K562 (cell line): ENCODE results near the gene MYO1D. TPM values are rescaled to one million over a fixed set of nuclear protein-coding genes. Genes with fewer than 3 reads are reported as not detected.

Experiments used
- ATAC-seq: fragments of 200-7000 bp; cut with Tn5 transposase; 3 replicates; pipeline ENCODE4 v1.9.1; 2020; ENCODE audit warnings: moderate library complexity
- BruUV-seq: library from RNA; stranded (reverse); fragments of 400-500 nt; replicated peaks from 2 replicates; lab custom pipeline; 2021; lab: Mats Ljungman, UMichigan
- CTCF ChIA-PET: fragments of 300-600 bp; formaldehyde crosslinking; extraction: SDS; loops from one replicate; lab custom pipeline; 2021; ENCODE audit warnings: low intra/inter-chr PET ratio; lab: Yijun Ruan, JAX
- POLR2A ChIA-PET: fragments of 300-600, 350-650 bp; sonication (Branson Sonifier 250); formaldehyde crosslinking; extraction: SDS; loops from one replicate; lab custom pipeline; 2021; ENCODE audit warnings: antibody characterized with exemption, inconsistent platforms; lab: Yijun Ruan, JAX
- DNase-seq, 4 experiments: peaks; one replicate each; pipeline versions ENCODE4 v3.0.0 to v3.0.0-alpha.2; 2011 to 2018; ENCODE audit warnings: low spot score in 3 of 4, mixed read lengths in 3 of 4; ENCODE audit errors: extremely low read depth in 1 of 4
- FAIRE-seq: peaks from 2 replicates; lab custom pipeline; 2011; peaks lifted over from hg19 to GRCh38; lab: Jason Lieb, UNC
- H2AFZ ChIP-seq: 2 replicates; pipeline ENCODE4 v1.6.0; 2011; ENCODE audit warnings: low read depth, low read length, control low read depth, inconsistent platforms
- H3K27ac ChIP-seq: fragments of 200-600 bp; 3 replicates; pipeline ENCODE4 v1.8.0; 2011; ENCODE audit warnings: low read depth, mild to moderate bottlenecking, control low read depth, inconsistent platforms, low read length, moderate library complexity, mixed read lengths; ENCODE audit errors: extremely low read depth
- H3K27me3 ChIP-seq, 2 experiments: fragments of 300-600 bp in 1 of 2; 2 replicates in 1 of 2; 3 replicates in 1 of 2; pipeline versions ENCODE4 v1.6.0 to v1.8.0; 2011; ENCODE audit warnings: inconsistent platforms in 2 of 2, low read length in 2 of 2, mild to moderate bottlenecking in 1 of 2, mixed read lengths in 1 of 2, moderate library complexity in 1 of 2; ENCODE audit not compliant: control insufficient read depth in 2 of 2, insufficient read depth in 2 of 2
- H3K36me3 ChIP-seq: fragments of 300-600 bp; 3 replicates; pipeline ENCODE4 v1.8.0; 2011; ENCODE audit warnings: mild to moderate bottlenecking, low read length, inconsistent platforms; ENCODE audit not compliant: control insufficient read depth, insufficient read depth
- H3K4me1 ChIP-seq, 2 experiments: fragments of 200-600 bp in 1 of 2; replicated peaks in 1 of 2; 2 replicates in 1 of 2; 3 replicates in 1 of 2; pipeline versions ENCODE4 v1.5.1 to v1.8.0; 2011; ENCODE audit warnings: inconsistent platforms in 2 of 2, low read length in 2 of 2, mild to moderate bottlenecking in 1 of 2, mixed read lengths in 1 of 2, moderate library complexity in 1 of 2; ENCODE audit not compliant: control insufficient read depth in 2 of 2, insufficient read depth in 2 of 2
- H3K4me2 ChIP-seq: 2 replicates; pipeline ENCODE4 v1.6.1; 2011; ENCODE audit warnings: low read length, control low read depth, inconsistent platforms, mixed read lengths; ENCODE audit not compliant: insufficient read depth
- H3K4me3 ChIP-seq: fragments of 200-600 bp; sonication (generic), shearing (Covaris generic); 2 replicates; pipeline ENCODE4 v1.5.1; 2016; ENCODE audit warnings: control low read depth, inconsistent platforms
- H3K79me2 ChIP-seq: fragments of 200-600 bp; 3 replicates; pipeline ENCODE4 v1.8.0; 2011; ENCODE audit warnings: low read length, inconsistent platforms; ENCODE audit not compliant: control insufficient read depth, insufficient read depth
- H3K9ac ChIP-seq, 2 experiments: 2 replicates each; pipeline versions ENCODE4 v1.6.0 to v1.6.1; 2011; ENCODE audit warnings: low read depth in 2 of 2, low read length in 2 of 2, control low read depth in 1 of 2, inconsistent platforms in 1 of 2, mild to moderate bottlenecking in 1 of 2, mixed read lengths in 1 of 2; ENCODE audit not compliant: insufficient read depth in 1 of 2
- H3K9me1 ChIP-seq: one replicate; pipeline ENCODE4 v1.6.0; 2011; ENCODE audit warnings: inconsistent platforms, mild to moderate bottlenecking, low read length, moderate library complexity; ENCODE audit not compliant: control insufficient read depth, insufficient read depth
- H3K9me3 ChIP-seq: replicated peaks from 2 replicates; pipeline ENCODE4 v1.5.1; 2011; ENCODE audit warnings: low read depth, low read length, inconsistent platforms; ENCODE audit not compliant: control insufficient read depth, insufficient read depth
- H4K20me1 ChIP-seq: replicated peaks from 2 replicates; pipeline ENCODE4 v1.6.1; 2011; ENCODE audit warnings: low read length, inconsistent platforms, mixed read lengths; ENCODE audit not compliant: control insufficient read depth, insufficient read depth
- ARID1B ChIP-seq: fragments of 450-650 bp; IDR thresholded peaks from 2 replicates; pipeline ENCODE4 v1.6.1; 2016; ENCODE audit warnings: antibody characterized with exemption, mild to moderate bottlenecking, inconsistent platforms
- BHLHE40 ChIP-seq: IDR thresholded peaks from 2 replicates; pipeline ENCODE4 v1.6.1; 2011; ENCODE audit warnings: low read length, improper control_type of control experiment
- CAMTA2 ChIP-seq: fragments of 250-450 bp; sonication (Bioruptor Pico); conservative IDR thresholded peaks from 2 replicates; pipeline ENCODE4 v1.5.1; 2022
- COPS2 ChIP-seq: fragments of 450-650 bp; conservative IDR thresholded peaks from 2 replicates; pipeline ENCODE4 v1.6.1; 2016; ENCODE audit warnings: mild to moderate bottlenecking, moderate library complexity
- HNRNPLL ChIP-seq: fragments of 200-400 bp; formaldehyde crosslinking; IDR thresholded peaks from 2 replicates; pipeline ENCODE4 v1.6.1; 2017; ENCODE audit warnings: low read length, low read depth, mild to moderate bottlenecking; ENCODE audit not compliant: poor library complexity, severe bottlenecking
- KDM1A ChIP-seq, 2 experiments: fragments of 450-650 bp; IDR thresholded peaks; 2 replicates each; pipeline ENCODE4 v1.6.1; 2016; ENCODE audit warnings: mild to moderate bottlenecking in 2 of 2
- KLF10 ChIP-seq: fragments of 250-450 bp; sonication (Bioruptor Pico); IDR thresholded peaks from 2 replicates; pipeline ENCODE4 v1.6.1; 2021; ENCODE audit warnings: matching md5 sums
- MAFG ChIP-seq: fragments of 450-650 bp; conservative IDR thresholded peaks from 2 replicates; pipeline ENCODE4 v1.6.1; 2016; ENCODE audit warnings: missing genetic modification characterization, missing compliant biosample characterization
- RAD51 ChIP-seq: fragments of 450-650 bp; IDR thresholded peaks from 2 replicates; pipeline ENCODE4 v1.7.1; 2016; ENCODE audit warnings: low read depth, mild to moderate bottlenecking, borderline replicate concordance
- RCOR1 ChIP-seq, 2 experiments: IDR thresholded peaks; 2 replicates each; pipeline ENCODE4 v1.6.1; 2012; ENCODE audit warnings: low read depth in 2 of 2, low read length in 2 of 2, borderline replicate concordance in 1 of 2, improper control_type of control experiment in 1 of 2
- RFX1 ChIP-seq: fragments of 450-650 bp; IDR thresholded peaks from 2 replicates; pipeline ENCODE4 v1.6.1; 2016; ENCODE audit warnings: mild to moderate bottlenecking, moderate library complexity
- TCF7L2 ChIP-seq: fragments of 150-350 bp; IDR thresholded peaks from 2 replicates; pipeline ENCODE4 v1.6.1; 2016; ENCODE audit warnings: low read depth, mild to moderate bottlenecking, low read length, moderate library complexity
- TOE1 ChIP-seq, 2 experiments: fragments of 450-650 bp in 1 of 2; sonication (generic) in 1 of 2; formaldehyde crosslinking in 1 of 2; IDR thresholded peaks; 2 replicates each; pipeline versions ENCODE4 v1.7.1 to v1.8.0; 2016 to 2022; ENCODE audit warnings: borderline replicate concordance in 2 of 2, mild to moderate bottlenecking in 2 of 2, antibody characterized with exemption in 1 of 2, inconsistent platforms in 1 of 2, low read depth in 1 of 2, missing genetic modification reagents in 1 of 2, moderate library complexity in 1 of 2
- TRIM24 ChIP-seq, 2 experiments: fragments of 450-650 bp; IDR thresholded peaks; 2 replicates each; pipeline ENCODE4 v1.6.1; 2016
- XRCC4 ChIP-seq: IDR thresholded peaks from one replicate; pipeline ENCODE4 v1.6.1; 2011; ENCODE audit not compliant: insufficient read depth, insufficient read length; ENCODE audit errors: extremely low read depth
- ZNF316 ChIP-seq: fragments of 450-650 bp; IDR thresholded peaks from 2 replicates; pipeline ENCODE4 v1.6.1; 2016
- WGBS: fragments of 100-300 bp; shearing (Covaris generic); methylation state at CpG from one replicate; pipeline ENCODE4 v1.1.6; 2016; ENCODE audit warnings: low coverage, mixed read lengths; ENCODE audit not compliant: insufficient coverage; ENCODE audit errors: missing lambda C conversion rate; 5-methylcytosine and 5-hydroxymethylcytosine counted together
- in situ Hi-C: fragments of 300-500 bp; cut with MboI; formaldehyde crosslinking; loops from 4 replicates; pipeline ENCODE4 v1.15.0; 2018; ENCODE audit warnings: inconsistent platforms, mixed read lengths
- intact Hi-C: fragments of 100-400 bp; cut with micrococcal nuclease; formaldehyde crosslinking; loops from 2 replicates; pipeline ENCODE4 v1.14.2; 2022
- polyA plus RNA-seq, 8 experiments: library from polyadenylated mRNA; depleted of rRNA in 4 of 8; stranded (reverse) in 5 of 8; unstranded in 3 of 8; fragments of >200 nt; fragmentation: Nextera tagmentation in 2 of 8; fragmentation: Illumina TruSeq in 1 of 8; extraction: Ambion mirVana in 2 of 8; extraction: Trizol in 1 of 8; gene quantifications; 2 replicates each; pipeline versions ENCODE4 v1.2.1 to v1.2.3, GENCODE V29; 2011 to 2014; ENCODE audit warnings: inconsistent platforms in 1 of 8, missing spikeins in 1 of 8
- total RNA-seq, 7 experiments: library from RNA; depleted of rRNA in 6 of 7; stranded (reverse); fragments of >200 nt in 6 of 7; fragmentation: Illumina TruSeq in 2 of 7; extraction: Trizol in 2 of 7; gene quantifications; 2 replicates each; pipeline versions ENCODE4 v1.2.1 to v1.2.3, GENCODE V29; 2011 to 2021; ENCODE audit warnings: low replicate concordance in 1 of 7
- TF ChIP-seq, protein P1 (sequence below), 2 experiments: fragments of 450-650 bp in 1 of 2; sonication (generic) in 1 of 2; formaldehyde crosslinking in 1 of 2; IDR thresholded peaks in 1 of 2; conservative IDR thresholded peaks in 1 of 2; 2 replicates each; pipeline versions ENCODE4 v1.6.1 to v1.8.1; 2016 to 2023; ENCODE audit warnings: mild to moderate bottlenecking in 2 of 2, moderate library complexity in 2 of 2, inconsistent platforms in 1 of 2, missing genetic modification reagents in 1 of 2
- TF ChIP-seq, protein P2 (sequence below): fragments of 250-450 bp; sonication (Bioruptor Pico); IDR thresholded peaks from 2 replicates; pipeline ENCODE4 v1.4.0; 2020; ENCODE audit warnings: mild to moderate bottlenecking, moderate library complexity
- TF ChIP-seq, protein P3 (sequence below): fragments of 450-650 bp; formaldehyde crosslinking; IDR thresholded peaks from 2 replicates; pipeline ENCODE4 v1.4.0; 2020; ENCODE audit warnings: mild to moderate bottlenecking, mixed read lengths

MYO1D gene
- total and polyA plus RNA-seq, 9 of the 15 experiments (the other 6 are each of a cell fraction or from before 2014, with no cell fraction given): 2.1 to 71.2 (median 45.4) TPM

DNA sequence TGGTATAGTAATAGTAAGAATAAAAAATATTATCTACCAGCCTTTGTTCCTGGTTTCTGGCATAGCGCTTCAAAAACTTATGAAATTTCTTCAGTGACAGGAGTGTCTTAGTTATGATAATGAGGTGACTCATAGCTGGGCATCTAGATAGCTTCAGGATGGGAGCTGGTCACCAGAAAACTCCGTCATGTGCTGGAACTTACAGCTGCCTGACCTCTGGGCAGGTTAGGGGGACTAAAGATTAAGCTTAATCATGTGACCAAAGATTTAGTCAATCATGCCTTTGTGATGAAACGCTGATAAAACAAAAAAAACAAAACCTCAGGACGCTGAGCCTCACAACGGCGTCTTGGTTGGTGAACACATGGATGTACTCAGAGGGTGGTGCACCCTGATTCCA lies 154.2 kb downstream of the MYO1D start:
- Histone ChIP-seq H3K9me1 (no peaks in the 10 kb centered on the region), H3K27ac (peak overlapping the region; percentile 45; the same call in 2 of the 3 replicates), H3K36me3 (peaks cover 32% of the 10 kb centered on the region), H2AFZ (no peak overlapping the region), H3K79me2 (no peaks in the 10 kb centered on the region), H4K20me1 (no peaks in the 10 kb centered on the region), H3K27me3 (no peaks in the 10 kb centered on the region), H3K9ac (no peak overlapping the region), H3K9me3 (peaks cover 3% of the 10 kb centered on the region; the same call in 1 of the 2 replicates), H3K4me3 (no peak overlapping the region), H3K4me1 (peaks cover 0 to 14% of the 10 kb centered on the region in 2 experiments; a peak in 3 of 5 replicates), H3K4me2 (no peak overlapping the region)
- intact Hi-C loops (no loop called here), in situ Hi-C loops (no loop called here)
- WGBS: 29% methylated on average over 6 of the region's 6 CpGs
- FAIRE-seq (no peak), ATAC-seq (peak; percentile 70), DNase-seq (peak in 3 of 4 experiments; percentile 21 to 55 (median 23))
- no TSS peak for BruUV-seq
- POLR2A ChIA-PET: interaction anchor here (0.7 to 2.0 kb wide), 4 partner anchors 10 to 147 kb away, joined by 3 to 5 read pairs (median 4); no protein-coding TSS in a partner anchor
- CTCF ChIA-PET: no interaction called here
- peak; percentile 36; the same call in 1 of the 2 replicates for TF ChIP-seq MAFG (tag)
- peak; percentile 53 for TF ChIP-seq ARID1B
- TF ChIP-seq TCF7L2: no peak
- peak; percentile 34 to 39; a peak in 1 of 4 replicates for TF ChIP-seq TRIM24 (IDR thresholded peaks at IDR 0.05)
- TF ChIP-seq, protein P1, sequence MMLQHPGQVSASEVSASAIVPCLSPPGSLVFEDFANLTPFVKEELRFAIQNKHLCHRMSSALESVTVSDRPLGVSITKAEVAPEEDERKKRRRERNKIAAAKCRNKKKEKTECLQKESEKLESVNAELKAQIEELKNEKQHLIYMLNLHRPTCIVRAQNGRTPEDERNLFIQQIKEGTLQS (IDR thresholded peaks at IDR 0.05): peak; percentile 83
- TF ChIP-seq, protein P1 (CRISPR knock-in tag; conservative IDR thresholded peaks at IDR 0.05): no peak
- TF ChIP-seq, protein P2, sequence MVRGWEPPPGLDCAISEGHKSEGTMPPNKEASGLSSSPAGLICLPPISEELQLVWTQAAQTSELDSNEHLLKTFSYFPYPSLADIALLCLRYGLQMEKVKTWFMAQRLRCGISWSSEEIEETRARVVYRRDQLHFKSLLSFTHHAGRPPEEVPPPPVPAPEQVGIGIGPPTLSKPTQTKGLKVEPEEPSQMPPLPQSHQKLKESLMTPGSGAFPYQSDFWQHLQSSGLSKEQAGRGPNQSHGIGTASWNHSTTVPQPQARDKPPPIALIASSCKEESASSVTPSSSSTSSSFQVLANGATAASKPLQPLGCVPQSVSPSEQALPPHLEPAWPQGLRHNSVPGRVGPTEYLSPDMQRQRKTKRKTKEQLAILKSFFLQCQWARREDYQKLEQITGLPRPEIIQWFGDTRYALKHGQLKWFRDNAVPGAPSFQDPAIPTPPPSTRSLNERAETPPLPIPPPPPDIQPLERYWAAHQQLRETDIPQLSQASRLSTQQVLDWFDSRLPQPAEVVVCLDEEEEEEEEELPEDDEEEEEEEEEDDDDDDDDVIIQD (CRISPR knock-in tag): no peak
- TF ChIP-seq RAD51: 0 out of 2 replicates have a peak, but pooled peaks have one; percentile 16
- no peak for TF ChIP-seq COPS2
- TF ChIP-seq, protein P3, sequence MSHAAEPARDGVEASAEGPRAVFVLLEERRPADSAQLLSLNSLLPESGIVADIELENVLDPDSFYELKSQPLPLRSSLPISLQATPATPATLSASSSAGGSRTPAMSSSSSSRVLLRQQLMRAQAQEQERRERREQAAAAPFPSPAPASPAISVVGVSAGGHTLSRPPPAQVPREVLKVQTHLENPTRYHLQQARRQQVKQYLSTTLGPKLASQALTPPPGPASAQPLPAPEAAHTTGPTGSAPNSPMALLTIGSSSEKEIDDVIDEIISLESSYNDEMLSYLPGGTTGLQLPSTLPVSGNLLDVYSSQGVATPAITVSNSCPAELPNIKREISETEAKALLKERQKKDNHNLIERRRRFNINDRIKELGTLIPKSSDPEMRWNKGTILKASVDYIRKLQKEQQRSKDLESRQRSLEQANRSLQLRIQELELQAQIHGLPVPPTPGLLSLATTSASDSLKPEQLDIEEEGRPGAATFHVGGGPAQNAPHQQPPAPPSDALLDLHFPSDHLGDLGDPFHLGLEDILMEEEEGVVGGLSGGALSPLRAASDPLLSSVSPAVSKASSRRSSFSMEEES (CRISPR knock-in tag): peak; percentile 43
- peak; percentile 36 to 64; a peak in 3 of 4 replicates for TF ChIP-seq KDM1A (IDR thresholded peaks at IDR 0.05)
- TF ChIP-seq TOE1 (IDR thresholded peaks at IDR 0.05; ENCODE audit: borderline replicate concordance): peak; percentile 43; the same call in 1 of the 2 replicates
- TF ChIP-seq TOE1 (CRISPR knock-in tag; IDR thresholded peaks at IDR 0.05; ENCODE audit: borderline replicate concordance, low read depth): no peak
- no peak for TF ChIP-seq KLF10 (CRISPR knock-in tag)
- TF ChIP-seq HNRNPLL: no peak
- TF ChIP-seq XRCC4: no peak
- no peak for TF ChIP-seq CAMTA2 (CRISPR knock-in tag)
- peak in 1 of 2 experiments; percentile 54; a peak in 1 of 4 replicates for TF ChIP-seq RCOR1 (IDR thresholded peaks at IDR 0.05; ENCODE audit: borderline replicate concordance in 1 of 2, low read depth in 2 of 2, low read length in 2 of 2)
- no peak for TF ChIP-seq RFX1
- TF ChIP-seq BHLHE40: peak; percentile 55; the same call in 1 of the 2 replicates
- peak; percentile 62 for TF ChIP-seq ZNF316
